HG02763 (cell line): ENCODE results near the gene AFF4.
"Not testable (repeated sequence)": the region's sequence is repeated elsewhere in the genome, so short reads cannot be mapped to it uniquely, and the experiment has no call there.

ENCODE experiments used
- ATAC-seq: cut with Tn5 transposase; IDR thresholded peaks from one replicate; pipeline ENCODE4 v1.9.1; 2021; ENCODE audit warnings: mild to moderate bottlenecking, moderate library complexity; ENCODE audit not compliant: unreplicated experiment

Gene AFF4

DNA sequence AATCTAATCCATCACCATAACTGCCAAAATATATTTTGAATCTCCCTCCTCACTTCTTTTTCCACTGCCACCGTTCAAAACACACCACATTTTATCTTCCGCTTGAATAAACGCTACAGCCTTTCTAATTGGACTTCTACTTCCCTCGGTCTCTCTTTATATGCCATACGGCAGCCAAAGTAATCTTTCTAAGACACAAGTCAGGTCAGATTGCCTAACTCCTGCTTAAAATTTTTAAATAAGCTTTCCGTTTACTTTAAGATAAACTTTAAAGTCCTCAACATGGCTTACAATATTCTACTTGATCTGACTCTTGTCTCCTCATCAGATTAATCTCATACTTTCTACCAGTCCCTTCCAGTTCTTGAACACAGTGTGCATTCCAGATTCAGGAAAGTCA is 9.7 kb downstream of the AFF4 start:
- no peak for ATAC-seq

DNA sequence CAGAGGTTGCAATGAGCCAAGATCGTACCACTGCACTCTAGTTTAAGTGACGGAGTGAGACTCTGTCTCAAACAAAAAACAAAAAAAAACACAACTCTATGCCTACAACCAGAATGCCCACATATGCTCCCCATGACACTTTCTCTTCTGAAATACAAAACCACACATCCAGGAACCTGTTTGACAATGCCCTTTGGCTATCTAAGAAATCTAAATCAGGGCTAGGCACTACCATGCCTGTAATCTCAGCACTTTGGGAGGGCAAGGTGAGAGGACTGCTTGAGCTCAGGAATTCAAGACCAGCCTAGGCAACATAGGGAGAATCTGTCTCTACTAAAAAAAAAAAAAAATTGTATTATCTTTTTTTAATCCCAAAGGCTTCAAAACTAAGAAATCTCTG is 10.6 kb downstream of the AFF4 start:
- no peak for ATAC-seq

DNA sequence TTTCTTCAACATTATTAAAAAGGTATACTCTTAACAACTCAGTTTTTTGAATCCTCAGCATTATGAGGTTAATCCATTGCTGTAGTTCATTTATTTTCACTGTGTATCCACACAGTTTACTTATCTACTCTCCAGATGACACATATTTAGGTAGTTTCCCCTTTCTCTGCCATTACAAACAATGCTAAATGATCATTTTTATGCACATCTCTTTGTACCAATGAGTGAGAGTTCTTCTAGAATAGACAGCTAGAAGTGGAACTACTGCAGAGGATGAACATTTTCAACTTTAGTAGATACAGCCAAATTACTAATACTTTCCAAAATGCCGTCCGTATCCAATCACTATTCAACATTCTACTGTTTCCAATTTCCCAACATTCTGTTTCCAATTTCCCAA is 11.5 kb downstream of the AFF4 start:
- no peak for ATAC-seq

DNA sequence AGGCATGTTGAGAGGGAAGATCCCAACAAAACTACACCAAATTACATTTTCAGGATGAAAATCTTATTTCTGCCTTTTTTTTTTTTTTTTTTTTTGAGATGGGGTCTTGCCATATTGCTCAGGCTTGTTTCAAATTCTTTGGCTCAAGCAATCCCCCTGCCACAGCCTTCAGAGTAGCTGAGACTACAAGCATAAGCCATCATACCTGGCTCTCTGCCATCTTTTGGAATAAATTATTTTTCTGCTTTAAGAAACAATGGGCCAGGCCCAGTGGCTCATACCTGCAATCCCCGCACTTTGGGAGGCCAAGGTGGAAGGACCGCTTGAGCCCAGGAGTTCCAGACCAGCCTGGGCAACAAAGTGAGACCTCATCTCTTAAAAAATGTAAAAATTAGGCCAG is 14.3 kb downstream of the AFF4 start:
- no peak for ATAC-seq

DNA sequence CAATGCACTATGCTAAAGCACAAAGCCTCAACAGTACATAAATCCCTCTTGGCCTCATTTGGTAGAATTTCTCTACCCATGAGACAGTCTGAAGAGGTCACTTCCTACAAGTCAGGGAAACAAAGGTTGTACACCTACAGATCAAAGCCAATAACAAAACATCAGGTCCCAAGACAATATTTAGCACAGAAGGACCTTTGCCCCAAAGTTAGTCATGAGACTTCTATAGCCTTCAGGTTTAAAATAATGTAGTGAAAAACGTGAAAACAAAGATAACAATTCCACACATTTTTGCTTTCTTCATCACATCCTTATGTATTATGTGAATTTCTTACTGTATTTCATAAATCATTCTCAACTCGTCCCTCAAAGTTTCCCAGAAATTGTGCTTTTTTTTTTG is 15.8 kb downstream of the AFF4 start:
- no peak for ATAC-seq

DNA sequence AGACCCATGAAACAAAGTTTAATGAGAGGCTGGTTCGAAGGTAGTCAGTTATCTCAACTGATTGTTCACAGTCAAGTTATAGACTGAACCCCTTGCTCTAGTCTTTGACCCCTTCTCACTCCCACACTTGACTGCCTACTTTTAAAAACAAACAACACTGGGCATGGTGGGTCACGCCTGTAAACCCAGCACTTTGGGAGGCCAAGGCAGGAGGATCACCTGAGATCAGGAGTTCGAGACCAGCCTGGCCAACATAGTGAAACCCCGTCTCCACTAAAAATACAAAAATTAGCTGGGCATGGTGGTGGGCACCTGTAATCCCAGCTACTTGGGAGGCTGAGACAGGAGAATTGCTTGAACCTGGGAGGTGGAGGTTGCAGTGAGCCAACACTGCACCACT is 18.1 kb downstream of the AFF4 start:
- not testable (repeated sequence) for ATAC-seq

GRCh38 chr5:132943362-132944022 is 19.9 kb downstream of the AFF4 start:
- no peak for ATAC-seq

- no peak for ATAC-seq
Observed at GRCh38 chr5:132941331-132941730, 22.1 kb downstream of the AFF4 start.

- ATAC-seq = no peak
Observed at GRCh38 chr5:132928062-132928407, 35.4 kb downstream of the AFF4 start.

DNA sequence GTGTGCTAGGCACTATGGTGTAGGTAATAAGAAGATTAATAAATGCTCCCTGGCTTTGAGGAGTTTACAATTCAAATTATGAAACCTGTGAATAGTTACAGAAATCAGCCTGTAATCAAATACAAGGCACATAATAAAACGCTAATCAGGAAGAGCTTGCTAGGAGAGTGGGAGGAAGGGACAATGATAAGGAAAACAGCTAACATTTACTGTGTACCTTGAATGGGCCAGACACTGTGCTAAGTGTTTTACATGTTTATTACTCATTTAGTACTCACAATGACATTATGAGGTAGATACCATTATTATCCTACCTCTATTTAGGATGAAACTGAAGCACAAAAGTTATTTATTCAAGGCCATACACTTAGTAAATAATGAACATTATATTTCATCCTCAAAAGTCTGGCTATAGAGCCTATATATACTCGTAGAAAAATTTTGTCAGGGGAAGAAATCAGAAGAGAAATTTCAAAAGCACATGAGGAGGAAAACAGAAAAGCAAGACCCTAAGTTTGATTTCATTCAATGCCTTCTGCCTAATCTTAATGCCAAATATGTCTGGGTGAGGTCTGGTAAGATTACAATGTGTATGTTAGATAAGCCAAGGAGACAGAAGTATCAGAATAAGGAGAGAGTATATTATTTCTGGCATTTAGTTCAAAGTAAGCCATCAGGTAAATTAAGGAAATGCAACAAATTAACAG is 35.9 kb downstream of the AFF4 start:
- ATAC-seq = no peak

- no peak for ATAC-seq
Observed at GRCh38 chr5:132926437-132926836, 37.0 kb downstream of the AFF4 start.

DNA sequence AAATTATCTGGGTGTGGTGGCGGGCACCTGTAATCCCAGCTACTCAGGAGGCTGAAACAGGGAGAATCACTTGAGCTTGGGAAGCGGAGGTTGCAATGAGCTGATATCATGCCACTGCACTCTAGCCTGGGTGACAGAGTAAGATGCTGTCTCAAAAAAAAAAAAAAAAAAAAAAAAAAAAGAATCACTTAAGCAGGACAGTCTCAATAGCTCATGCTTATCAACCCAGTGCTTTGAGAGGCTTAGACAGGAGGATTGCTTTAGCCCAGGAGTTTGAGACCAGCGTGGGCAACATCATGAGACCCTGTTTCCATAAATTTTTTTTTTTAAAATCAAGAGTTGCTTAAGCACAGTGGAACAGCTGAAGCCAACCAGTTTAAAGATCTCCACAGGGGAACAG is 47.3 kb downstream of the AFF4 start:
- ATAC-seq = no peak

GRCh38 chr5:132915681-132916080 is 47.8 kb downstream of the AFF4 start:
- ATAC-seq = no peak

DNA sequence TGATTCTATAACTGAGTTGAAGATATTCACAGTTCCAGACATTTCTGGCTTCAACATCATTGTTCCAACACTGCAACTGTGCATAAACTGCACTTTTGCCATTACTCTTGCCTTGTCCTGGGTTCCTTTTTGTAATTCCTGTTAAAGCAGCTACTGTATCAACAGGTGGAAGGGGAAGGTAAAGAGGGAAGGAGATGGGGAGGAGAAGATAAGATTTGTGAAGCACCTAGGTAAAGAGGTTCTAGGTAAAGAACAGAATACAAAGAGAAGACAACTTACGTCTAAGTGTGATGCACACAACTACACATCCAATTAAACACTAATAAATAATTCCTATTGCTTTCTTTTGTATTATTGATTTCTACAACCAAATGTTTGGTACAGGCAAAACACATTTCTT is 53.7 kb downstream of the AFF4 start:
- ATAC-seq = no peak

DNA sequence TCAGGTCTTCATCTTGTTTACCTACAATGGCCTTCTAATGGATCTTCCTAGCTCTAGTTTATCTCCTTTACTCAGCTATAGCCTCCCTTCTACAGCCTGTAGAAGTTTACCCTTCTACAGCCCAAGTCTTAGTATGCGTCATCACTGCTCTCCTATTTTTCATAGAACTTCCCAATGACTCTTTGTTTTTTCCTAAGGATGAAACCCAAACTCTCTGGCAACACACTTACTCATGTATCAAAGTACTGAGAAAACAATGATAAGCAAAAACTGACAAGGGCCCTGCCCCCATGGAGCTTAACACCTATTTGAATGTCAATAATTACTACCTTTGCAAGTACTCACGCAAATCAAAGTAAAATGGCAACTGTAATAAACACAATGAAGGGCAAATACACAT is 56.3 kb downstream of the AFF4 start:
- ATAC-seq = no peak

DNA sequence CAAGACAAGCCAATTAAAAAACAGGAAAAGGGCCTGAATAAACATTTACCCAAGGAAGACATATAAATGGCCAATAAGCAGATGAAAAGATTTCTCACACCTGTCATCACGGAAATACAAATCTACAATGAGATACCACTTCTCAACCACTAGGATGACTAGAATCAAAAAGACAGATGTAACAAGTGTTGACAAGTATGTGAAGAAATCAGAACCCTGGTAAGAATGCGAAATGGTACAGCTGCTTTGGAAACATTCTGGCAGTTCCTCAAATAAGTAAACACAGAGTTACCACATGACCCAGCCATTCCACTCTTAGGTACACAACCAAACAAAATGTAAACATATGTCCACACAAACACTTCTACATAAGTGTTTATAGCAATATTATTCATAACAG is 57.5 kb downstream of the AFF4 start:
- ATAC-seq = no peak

GRCh38 chr5:132901730-132902129 is 61.7 kb downstream of the AFF4 start:
- ATAC-seq = no peak

DNA sequence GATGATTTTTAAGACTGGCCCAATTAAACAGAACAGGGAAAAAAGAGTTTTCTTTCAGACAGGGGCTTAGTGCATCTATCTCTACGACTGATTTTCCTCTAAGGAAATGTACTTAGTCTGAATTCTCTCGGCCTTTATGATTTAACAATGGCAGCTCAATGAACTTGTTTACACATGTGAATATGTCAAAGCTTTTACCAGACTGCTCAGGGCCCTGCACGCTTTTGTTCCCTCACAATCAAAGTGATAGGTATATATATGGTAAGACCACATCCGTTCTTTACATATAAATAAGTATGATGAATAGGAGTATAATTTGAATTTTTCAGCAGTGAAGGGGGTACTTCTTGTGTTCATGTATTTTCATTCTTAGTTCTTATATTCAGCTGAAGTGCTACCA is 62.4 kb downstream of the AFF4 start:
- ATAC-seq = no peak

GRCh38 chr5:132898094-132898493 is 65.3 kb downstream of the AFF4 start:
- ATAC-seq = no peak

GRCh38 chr5:132896685-132897084 is 66.7 kb downstream of the AFF4 start:
- ATAC-seq = no peak

DNA sequence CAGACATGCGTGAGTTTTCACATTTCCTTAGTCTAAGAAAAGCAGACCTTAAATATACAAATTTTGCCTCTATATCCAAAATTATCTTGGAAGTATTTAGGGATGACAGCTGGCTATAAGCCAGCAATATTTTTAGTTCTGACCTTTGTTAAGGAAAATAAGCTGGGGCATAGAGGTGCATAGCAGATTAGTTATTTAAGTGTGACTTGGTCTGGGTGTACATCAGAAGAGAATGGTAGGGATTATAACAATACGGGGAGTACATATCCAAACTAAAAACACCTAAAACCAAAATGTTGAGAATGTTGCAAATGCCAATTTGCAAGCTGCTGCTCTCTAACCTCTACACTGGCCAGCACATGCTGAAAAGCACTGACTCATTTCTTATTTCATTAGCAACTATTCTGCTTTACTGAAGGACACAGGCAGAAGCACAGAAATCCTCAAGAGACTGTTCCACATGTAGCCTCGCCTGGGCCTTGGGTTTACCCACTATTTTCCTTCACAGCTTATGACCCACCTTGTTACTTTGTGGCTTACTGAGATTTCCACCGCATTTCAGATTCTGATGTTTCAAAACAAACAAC is 67.6 kb downstream of the AFF4 start:
- ATAC-seq = no peak

DNA sequence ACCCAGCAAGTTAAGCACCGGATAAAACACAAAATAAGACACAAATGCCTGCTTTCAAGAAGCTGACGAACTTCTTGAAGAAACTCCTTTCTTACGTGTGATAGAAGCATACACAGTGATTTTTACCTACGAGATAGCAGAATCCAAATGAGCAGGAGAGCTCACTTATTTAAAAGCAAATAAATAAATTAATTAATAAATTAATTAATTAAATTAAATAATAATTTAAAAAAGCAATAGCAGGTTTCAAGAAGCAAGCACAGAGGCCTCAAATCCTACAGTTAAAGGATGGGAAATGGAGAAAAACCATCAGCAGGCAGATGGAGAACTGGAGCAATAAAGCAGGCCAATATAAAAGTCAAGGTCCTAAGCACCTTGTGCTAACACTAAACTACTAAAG is 72.6 kb downstream of the AFF4 start:
- ATAC-seq = no peak

- no peak for ATAC-seq
Observed at GRCh38 chr5:132889501-132889900, 73.9 kb downstream of the AFF4 start.
